Activated CD4-positive, alpha-beta T cell treated with anti-CD3 and anti-CD28 coated beads, Interleukin-2, Interleukin-6, amounts not matched to agents 100 ng/mL and 50 ng/mL, durations not matched to agents 16 hours and 8 hours (primary cell): ENCODE results near the gene FMNL2.

Source experiments
- DNase-seq: peaks from one replicate; pipeline ENCODE4 v3.0.0-alpha.2; 2020

Gene FMNL2

DNA sequence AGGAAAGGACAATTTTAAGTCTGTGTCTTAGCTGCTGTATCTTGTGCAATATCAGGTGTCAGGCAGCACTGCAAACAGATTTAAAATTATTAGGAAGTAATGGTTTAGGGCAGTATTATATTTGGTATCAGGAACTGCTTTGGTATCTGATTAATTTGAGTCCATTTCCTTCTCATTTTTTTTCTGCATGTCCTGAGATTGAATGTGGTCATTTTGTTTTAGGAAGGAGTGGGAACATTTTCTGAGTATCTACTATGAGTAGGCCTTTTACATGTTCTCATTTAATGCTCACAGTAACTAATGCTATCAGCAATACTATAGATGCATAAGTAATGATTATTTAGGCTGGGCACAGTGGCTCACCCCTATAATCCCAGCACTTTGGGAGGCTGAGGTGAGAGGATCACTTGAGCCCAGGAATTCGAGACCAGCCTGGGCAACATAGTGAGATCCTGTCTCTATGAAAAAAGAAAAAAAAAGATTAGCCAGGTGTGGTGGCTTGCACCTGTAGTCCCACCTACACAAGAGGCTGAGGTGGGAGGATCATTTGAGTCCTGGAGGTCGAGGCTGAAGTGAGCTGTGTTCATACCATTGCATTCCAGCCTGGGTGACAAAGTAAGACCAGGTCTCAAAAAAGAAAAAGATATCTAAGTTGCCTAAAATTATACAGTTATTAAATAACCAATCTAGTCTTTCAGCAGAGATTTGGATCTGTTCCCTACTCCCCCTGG is 4.7 kb downstream of the FMNL2 start:
- DNase-seq, result no peak

DNA sequence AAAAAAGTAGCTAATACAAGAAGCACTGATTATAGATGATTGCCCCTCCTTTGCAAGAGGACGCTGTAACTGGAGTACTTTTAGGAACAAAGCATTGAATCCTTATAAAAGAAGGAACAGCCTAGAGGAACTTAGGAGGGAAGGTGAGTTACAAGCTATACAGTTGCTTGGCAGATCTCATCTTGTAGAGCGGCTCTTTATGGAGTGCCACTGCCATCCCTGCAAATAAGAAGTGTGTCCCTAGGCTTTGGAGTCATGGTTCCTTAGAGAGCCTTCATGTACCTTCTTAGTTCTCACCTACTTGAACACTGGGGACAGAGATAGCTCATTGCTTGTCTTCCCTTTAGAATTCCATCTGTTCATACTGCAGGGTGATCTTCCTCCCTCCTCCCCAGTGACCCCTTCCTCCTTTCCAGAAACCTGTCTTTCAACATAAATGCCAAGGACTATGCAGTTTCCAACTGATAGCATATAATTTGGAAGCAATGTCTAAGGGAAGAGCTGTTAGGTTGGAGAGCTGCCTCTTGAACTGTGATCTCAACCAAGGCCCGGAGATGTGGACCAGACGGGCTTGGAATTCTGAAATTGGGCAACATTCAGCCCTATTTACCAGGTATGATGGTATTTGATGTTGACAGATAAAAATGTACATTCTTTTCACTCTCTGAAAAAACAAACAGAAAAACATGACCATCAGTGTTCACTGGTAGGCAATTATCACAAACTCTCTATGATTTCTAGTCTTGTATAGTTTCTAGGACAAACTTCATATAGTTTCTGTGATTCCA is 7.5 kb downstream of the FMNL2 start:
- no peak for DNase-seq

DNA sequence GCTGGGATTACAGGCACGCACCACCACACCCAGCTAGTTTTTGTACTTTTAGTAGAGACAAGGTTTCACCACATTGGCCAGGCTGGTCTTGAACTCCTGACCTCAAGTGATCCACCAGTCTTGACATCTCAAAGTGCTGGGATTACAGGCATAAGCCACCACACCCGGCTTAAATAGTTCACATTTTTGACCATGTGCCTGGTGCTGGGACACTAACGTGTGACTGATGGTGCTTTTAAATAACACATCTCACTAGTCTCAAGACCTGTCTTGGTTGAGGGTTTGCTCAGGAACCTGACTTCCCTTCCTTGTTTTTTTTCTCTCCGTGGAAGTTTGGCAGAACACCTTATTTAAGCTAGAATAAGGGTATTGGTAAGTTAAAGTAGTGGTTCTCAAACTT is 8.5 kb downstream of the FMNL2 start:
- DNase-seq, result no peak

DNA sequence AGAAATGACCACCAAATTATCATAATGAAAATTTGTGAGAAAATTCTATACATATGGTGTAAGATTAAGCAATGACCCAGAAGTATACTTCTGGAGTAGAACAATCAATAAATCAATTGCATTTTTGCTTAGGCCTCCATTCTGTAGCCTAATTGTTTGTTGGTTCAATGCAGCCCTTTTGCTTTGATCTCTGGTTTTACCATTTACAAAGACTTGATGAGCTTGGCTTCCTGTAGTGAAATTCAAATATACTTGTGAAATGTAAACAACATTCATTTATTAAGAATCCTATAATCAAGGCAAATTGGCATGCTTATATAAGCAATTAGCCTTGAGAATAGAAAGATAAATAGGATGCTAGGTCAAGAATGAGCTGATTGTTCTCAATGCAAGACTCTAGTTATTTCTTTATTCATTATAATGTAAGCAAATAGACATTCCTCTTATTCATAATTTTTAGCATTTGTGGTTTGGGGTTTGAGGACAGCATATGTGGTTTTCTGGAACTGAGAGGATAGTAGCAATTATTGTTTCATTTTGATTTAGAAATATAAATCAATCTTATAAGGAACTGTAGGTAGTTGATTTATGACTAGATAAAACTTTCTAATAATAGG is 9.7 kb downstream of the FMNL2 start:
- no peak for DNase-seq

DNA sequence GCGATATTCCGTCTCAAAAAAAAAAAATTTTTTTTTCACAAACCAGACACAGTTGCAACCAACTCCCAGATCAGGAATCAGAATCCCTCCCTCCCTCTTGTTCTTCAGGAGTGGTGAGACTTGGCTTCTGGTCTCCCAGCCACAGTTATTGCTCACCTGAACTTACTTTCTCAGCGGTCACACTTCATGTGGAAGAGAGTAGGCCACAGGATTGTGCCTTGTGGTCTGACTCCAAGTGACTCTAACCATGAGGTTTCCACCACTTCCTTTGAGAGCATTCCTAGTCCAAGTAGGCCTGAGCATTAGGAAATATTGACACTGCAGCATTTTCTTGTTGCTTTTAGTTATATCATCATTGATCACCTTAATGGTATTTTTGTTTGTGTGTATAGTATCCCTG is 12.1 kb downstream of the FMNL2 start:
- DNase-seq, result no peak

DNA sequence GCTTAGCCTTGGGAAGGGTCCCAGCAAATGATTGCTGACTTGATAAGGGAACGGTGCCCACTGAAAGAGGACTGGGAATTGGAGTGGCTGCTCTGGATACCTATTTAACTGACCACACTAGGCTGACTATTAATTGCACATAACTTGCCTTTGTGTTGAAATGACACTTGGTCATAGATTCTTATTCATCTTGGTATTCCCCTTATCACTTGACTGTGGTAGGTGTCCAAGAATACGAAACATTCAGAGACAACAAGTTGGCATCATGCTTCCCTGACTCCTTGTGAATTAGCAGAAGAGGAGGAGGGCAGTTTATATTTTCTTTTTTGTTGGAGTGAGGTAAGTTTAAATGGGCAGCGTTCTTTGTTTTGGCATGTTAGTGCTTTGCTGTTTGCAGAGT is 13.4 kb downstream of the FMNL2 start:
- no peak for DNase-seq

DNA sequence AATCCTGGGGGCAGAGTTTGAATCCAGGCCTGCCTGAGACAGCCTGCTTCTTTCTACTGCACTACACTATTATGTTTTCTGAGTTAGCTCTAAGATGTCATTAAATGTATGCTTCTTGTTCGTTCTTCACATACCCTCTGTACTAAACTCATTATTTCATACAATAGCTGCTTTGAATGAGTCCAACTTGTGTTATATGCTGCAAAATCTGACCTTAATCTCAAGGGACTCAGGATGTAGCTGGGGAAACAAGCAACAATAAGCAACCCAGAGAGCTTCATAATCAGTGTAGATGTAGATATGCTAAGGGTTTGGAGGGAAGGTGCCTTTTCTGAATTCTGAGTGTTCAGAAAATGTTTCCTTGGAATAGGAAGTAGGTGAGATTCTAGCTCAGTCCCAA is 14.4 kb downstream of the FMNL2 start:
- no peak for DNase-seq

DNA sequence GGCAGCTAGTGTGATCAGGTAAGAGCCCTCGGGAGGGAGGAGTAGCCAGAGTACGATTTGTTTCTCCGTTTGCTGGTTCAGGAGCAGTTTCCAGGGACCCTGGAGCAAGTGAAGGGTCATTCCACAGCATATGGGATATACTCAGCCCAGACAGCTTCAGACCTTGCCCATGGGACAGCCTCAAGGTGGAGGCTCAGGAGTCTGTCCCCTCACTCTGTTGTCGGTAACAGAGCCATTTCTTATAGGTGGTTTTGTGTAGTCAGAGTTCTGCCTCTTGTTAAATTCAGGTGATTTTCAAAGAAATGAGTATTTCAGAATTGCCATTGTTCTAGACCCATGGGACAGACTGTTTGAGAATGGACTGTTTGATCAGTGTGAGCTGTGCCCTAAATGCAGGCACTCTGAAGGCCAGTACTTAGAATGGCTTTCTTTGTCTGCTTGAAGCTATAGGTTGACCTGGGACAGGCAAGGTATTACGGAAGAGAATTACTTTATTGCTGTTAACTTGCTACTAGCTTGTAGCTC is 15.2 kb downstream of the FMNL2 start:
- DNase-seq, result no peak

DNA sequence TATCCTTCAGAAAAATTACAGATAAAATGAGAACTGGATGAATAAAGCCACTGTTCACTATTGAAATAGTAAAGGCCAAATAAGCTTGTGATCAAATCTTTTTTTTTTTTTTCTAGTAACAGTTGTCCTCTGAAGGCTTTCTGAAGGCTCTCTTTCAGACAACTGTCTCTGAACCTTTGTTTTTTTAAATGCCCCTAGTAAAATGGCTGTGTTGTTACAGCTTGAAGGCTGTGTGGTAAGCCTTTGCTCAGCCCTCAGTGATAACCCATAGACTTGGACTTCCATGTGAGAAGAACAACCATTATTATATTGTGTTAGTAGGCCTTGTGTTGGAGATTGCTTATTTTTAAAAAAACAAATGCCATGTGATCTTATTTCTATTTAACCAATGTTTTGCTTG is 17.6 kb downstream of the FMNL2 start:
- DNase-seq, result no peak

DNA sequence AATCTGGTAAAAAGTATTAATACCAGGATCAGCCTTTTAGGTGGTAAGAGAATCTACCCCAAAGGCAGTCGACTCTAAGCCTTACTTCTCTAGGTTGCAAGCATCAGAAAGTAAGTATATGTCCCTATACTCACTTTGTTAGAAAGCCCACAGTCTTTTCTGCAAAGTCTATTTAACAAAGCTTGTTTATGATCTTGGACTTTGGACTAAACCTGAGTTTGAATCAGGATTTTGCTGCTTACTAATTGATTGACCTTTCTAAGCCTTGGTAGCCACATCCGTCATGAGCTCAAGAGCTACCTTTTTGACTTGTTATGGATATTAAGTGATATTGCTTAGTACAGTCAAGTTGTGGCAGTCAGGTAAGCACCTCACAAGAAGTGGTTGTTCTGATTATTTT is 18.4 kb downstream of the FMNL2 start:
- DNase-seq, result no peak

DNA sequence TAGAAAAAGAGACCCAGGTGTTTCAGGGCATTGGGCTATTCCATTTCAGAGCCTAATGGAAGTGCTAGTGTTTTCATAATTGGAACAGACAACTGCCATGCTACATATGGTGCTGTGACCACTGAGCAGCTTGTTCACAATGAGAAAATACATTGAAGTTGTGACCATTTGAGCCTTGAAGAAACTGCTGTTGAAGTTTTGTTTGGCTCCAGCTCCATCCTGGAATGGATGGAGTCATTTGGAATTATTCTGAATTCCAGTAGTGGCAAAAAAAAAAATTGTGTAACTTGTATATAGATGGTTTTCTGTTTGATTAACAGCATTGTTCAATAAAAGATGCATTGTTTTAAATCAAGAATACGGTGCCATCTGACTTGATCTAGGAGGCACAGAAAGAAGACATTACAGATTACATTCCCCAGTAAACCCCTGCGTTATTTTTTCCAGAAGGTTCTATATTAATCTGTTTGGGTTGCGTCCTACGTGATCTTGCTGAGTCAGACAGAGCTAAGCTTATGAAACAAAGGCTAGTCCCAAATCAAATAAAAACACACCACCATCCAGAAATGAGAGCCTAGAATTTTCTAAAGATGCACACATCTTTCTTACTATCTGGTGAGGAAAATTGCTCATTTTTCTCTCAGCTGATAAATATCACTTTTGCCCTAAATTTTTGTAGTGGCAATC is 19.2 kb downstream of the FMNL2 start:
- no peak for DNase-seq

DNA sequence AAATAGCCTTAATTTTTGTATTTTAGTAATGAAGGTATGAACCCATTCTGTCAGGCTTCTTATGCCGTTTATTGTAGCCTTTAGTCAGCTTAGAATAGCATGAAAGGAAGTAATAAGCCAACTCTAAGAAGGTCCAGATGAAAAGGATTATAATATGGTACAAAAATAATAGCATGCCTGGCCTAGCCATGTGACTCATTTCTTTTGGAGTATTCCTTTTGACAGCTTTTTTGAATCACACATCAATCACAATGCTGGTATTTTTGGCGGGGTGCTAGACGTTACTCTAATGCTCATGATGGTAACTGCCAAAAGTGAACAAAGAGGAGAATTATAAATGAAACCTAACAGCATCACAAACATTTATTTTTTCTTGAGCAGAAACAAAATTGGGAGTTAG is 19.9 kb downstream of the FMNL2 start:
- DNase-seq, result no peak

DNA sequence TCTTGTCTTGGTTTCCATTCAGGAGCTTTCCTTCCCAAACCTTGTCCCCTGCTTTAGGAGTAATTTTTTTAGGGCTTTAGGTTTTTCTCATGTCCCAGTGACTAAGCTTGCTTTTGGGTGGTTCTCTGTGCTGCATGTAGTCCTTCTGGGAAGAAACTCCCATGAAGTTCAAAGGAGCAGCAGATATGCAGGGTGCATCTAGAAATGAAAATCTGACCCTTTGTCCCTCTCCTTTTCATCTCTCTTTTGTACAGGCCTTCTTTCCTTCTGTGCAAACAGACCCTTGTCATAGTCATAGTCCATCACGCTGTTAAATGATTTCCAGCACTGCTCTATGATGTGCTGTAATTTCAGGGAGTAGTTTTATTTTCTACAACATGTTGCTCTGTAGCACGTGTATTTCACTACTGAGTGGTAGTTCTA is 20.4 kb downstream of the FMNL2 start:
- no peak for DNase-seq

DNA sequence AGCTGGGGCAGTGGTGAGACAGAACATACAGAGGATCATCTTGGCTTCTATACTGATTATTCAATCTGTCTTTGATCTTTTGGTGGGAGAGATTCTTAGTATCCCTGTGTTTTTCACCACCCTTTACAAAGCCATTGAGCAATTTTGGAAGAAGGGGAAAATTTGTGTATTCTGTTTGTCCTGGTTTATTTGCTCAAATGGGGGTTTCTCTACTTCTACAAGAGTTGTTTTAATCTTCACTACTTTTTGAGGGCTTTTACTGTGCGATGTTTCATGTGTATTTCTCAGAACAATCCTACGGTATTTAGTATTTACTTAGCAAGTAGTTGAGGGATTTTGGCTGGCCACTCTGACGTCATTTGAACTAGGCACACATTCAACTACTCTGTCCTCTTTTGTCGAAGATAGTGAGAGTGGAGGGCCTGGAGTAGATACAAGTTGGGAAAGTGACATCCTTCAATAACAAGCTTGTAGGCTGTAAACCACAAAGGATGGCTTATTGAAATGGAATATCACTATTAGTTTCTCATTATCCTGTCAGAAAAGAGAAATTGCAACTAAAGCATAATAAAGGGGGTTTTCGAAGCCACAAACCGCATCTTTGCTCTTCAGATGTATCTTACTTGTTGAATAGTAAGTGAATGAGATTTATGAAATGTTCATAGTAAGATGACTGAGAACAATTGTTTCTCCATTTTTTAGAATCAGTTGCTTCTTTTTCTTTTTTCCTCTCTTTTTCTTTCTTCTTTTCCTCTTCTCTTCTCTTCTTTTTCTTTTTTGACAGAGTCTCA is 24.8 kb downstream of the FMNL2 start:
- DNase-seq, result no peak

DNA sequence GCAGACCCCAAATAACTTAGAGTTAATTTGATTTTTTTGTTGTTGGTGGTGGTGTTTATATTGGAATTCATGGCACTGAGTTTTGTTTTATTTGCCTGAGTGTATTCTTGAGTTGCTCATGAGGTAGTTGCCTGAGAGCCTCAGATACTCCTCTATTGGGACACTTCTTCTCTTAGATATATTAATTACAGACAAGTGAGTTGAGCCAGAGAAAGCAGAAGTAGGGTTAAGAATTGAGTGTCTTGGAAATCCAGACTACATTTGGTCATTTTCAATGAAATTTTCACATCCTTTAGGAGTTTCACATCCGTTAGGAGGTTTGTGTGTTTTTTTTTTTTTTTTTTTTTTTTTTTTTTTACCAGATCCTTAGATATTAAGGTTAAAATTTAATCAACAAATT is 29.0 kb downstream of the FMNL2 start:
- DNase-seq, result no peak

DNA sequence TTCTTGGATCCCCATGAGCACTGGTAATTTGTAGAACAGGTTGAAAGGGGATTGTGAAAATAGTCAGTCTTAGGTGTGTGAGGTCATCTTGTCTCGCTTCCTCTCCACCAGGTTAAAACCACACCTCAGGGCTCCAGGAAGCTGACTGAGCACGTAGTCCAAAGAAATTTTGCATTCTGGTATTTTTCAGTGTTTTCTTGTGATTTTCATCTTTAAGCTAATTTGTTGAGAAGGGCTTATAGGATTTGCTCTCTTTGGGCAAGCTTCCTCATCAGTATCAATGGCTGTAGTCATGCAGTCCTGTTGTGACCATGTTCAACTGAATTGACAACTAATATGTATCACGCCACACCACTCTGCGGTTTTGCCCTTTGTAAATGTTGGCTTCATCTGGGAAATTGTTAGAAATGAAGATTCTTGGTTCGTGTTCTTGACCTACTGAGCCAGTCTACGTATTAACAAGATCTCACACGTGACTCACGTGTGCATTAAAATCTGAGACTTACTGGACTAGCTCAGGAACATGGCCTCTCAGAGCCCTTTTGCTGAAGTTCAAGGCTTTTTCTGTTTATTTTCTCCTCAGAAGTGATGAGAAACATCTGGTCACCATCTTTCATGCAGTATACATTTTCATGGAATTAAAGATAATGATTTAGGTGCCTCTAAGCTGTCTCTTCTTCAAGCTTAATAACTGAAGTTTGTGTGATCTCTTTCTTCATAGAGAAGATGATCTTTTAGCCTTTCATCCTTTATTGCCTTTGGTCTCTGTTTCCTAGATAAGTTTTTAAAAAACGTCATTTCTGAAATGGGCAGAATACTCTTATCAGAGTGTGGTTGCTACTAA is 32.8 kb downstream of the FMNL2 start:
- DNase-seq, result no peak

DNA sequence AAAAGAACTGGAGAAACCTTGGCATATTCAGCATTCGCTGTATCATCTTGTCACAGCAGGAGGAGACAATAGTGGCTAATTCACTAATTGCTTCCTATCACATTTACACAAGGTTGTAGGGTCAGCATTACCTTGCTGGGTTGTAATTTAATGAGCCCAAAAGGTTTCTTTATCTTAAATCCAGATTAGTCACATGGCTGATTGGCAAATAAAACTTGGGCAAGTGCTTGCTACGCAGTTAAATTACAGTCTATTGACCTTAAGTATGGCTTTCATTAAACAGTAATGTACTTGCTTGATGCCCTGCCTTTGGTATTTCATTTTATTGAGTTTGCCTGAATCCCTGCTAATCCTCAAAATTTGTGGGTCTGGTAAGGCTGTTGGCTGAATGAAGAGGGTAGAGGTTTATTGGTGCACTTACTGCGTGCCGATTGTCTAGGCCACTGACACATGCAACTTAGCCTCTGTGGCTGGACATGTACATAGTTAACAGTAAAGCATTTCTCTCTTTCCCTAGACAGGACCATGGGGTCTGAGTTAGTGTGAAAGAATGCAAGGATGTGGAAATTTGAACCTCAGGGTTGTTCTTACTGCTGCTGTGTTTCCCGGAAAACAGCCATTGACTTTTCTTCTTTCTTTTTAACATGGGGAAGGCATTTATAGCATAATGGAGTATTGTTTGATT is 34.3 kb downstream of the FMNL2 start:
- no peak for DNase-seq

DNA sequence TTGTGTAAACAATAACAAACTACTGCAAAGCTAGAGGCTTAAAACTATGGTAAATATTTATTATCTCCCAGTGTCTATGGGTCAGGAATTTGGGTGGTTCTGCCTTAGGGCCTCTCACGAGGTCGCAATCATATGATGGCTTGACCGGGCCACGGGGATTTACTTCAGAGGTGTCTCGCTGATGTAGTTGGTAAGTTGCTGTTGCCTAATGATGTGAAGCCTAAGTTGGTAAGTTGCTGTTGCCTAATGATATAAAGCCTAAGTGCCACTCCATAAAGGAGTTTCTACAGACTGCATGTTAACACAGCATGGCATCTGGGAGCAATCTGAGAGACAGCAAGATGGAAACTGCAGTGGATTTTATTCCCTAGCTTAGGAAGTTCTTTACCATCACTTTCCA is 35.8 kb downstream of the FMNL2 start:
- no peak for DNase-seq

DNA sequence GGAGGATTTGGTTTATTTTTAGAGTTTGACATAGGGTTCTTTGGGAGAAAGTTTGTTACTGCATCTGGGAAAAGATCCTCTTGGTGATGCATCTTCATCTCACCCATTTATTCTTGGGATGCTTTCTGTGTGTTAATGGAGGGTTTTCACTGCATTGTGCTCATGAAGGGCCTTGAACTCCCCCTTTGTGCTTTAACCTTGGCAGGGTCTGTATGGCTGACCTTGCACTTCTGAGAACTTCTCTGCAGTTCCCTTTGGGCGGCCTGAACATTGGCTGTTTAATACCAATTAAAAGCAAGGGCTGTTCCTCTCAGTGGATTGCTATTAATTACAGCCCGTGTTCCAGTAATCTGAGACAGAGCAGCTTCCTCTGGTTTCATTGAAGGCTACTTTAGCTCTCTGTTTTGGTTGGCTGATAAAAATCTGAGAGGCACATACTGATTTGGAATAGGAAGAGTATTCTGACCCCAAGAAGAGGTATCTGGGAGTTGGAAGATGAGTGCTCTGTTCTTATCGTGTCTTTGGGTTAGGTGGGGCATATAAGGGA is 37.5 kb downstream of the FMNL2 start:
- no peak for DNase-seq

DNA sequence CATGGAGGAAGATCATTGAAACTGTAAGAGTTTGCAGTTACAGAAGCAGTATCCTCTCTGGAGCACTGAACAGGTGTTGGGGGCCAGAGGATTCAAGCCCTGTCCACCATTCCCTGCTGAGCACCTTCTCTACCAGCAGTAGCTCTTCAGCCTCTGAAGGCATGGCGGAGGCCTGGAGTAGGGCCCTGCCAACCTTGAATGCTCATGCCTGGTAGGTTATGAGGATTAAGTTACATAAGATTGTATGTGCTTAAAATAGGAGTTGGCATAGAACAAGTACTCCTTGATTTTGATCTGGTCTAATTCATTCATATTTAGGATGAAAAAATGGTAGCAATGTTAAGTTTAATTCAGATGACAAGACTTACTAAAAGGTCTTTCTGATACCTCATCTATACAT is 40.2 kb downstream of the FMNL2 start:
- no peak for DNase-seq

DNA sequence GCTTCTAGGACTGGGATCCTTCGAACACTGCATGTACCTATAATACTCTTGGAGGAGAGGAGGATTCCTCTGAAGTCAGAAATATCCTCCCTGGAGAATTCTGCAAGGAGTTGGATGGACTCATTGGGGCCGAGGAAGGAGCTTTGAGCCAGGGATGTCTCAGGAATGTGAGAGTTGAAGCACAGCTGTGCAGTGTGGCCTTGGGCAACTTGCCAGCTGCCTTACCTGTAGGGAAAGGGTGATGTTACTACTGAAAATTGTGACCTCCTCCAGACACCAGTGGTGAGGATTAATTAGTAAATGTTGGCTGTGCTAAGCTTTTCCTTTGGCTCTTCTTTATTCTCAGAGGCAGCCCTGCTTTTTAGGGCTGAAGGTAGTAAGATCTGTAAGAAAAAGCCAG is 41.4 kb downstream of the FMNL2 start:
- no peak for DNase-seq
